Measurements from ENCODE around the gene NDUFS6.

- TF ChIP-seq, protein P1, sequence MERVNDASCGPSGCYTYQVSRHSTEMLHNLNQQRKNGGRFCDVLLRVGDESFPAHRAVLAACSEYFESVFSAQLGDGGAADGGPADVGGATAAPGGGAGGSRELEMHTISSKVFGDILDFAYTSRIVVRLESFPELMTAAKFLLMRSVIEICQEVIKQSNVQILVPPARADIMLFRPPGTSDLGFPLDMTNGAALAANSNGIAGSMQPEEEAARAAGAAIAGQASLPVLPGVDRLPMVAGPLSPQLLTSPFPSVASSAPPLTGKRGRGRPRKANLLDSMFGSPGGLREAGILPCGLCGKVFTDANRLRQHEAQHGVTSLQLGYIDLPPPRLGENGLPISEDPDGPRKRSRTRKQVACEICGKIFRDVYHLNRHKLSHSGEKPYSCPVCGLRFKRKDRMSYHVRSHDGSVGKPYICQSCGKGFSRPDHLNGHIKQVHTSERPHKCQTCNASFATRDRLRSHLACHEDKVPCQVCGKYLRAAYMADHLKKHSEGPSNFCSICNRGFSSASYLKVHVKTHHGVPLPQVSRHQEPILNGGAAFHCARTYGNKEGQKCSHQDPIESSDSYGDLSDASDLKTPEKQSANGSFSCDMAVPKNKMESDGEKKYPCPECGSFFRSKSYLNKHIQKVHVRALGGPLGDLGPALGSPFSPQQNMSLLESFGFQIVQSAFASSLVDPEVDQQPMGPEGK (CRISPR knock-in tag; IDR thresholded peaks at IDR 0.05; ENCODE audit: borderline replicate concordance) = no peak
- no peak for TF ChIP-seq OSR1 (CRISPR knock-in tag; IDR thresholded peaks at IDR 0.05)
- TF ChIP-seq RARB (CRISPR knock-in tag; IDR thresholded peaks at IDR 0.05) = no peak
- no peak for TF ChIP-seq PPARA (CRISPR knock-in tag; IDR thresholded peaks at IDR 0.05; ENCODE audit: borderline replicate concordance)
- TF ChIP-seq SNAI2 (CRISPR knock-in tag; IDR thresholded peaks at IDR 0.05) = no peak
- TF ChIP-seq, protein P2, sequence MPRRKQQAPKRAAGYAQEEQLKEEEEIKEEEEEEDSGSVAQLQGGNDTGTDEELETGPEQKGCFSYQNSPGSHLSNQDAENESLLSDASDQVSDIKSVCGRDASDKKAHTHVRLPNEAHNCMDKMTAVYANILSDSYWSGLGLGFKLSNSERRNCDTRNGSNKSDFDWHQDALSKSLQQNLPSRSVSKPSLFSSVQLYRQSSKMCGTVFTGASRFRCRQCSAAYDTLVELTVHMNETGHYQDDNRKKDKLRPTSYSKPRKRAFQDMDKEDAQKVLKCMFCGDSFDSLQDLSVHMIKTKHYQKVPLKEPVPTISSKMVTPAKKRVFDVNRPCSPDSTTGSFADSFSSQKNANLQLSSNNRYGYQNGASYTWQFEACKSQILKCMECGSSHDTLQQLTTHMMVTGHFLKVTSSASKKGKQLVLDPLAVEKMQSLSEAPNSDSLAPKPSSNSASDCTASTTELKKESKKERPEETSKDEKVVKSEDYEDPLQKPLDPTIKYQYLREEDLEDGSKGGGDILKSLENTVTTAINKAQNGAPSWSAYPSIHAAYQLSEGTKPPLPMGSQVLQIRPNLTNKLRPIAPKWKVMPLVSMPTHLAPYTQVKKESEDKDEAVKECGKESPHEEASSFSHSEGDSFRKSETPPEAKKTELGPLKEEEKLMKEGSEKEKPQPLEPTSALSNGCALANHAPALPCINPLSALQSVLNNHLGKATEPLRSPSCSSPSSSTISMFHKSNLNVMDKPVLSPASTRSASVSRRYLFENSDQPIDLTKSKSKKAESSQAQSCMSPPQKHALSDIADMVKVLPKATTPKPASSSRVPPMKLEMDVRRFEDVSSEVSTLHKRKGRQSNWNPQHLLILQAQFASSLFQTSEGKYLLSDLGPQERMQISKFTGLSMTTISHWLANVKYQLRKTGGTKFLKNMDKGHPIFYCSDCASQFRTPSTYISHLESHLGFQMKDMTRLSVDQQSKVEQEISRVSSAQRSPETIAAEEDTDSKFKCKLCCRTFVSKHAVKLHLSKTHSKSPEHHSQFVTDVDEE (CRISPR knock-in tag; IDR thresholded peaks at IDR 0.05) = no peak
- no peak for TF ChIP-seq ARNTL (CRISPR knock-in tag; IDR thresholded peaks at IDR 0.05; ENCODE audit: borderline replicate concordance, low read depth)
- TF ChIP-seq ESRRG (CRISPR knock-in tag; IDR thresholded peaks at IDR 0.05) = no peak
- no peak for TF ChIP-seq ISL1 (CRISPR knock-in tag; IDR thresholded peaks at IDR 0.05)
- no peak for TF ChIP-seq ZNF565 (CRISPR knock-in tag; conservative IDR thresholded peaks at IDR 0.05; ENCODE audit: low read depth)
- TF ChIP-seq TCF4 (CRISPR knock-in tag; IDR thresholded peaks at IDR 0.05; ENCODE audit: borderline replicate concordance) = no peak
Measured at GRCh38 chr5:1842004-1842819, 41.0 kb downstream of the NDUFS6 start.

Data from SK-N-SH treated with all-trans-retinoic acid at 6 μM for 48 hours (cell line).